ENCODE measurements around the gene DDX10.

DNA sequence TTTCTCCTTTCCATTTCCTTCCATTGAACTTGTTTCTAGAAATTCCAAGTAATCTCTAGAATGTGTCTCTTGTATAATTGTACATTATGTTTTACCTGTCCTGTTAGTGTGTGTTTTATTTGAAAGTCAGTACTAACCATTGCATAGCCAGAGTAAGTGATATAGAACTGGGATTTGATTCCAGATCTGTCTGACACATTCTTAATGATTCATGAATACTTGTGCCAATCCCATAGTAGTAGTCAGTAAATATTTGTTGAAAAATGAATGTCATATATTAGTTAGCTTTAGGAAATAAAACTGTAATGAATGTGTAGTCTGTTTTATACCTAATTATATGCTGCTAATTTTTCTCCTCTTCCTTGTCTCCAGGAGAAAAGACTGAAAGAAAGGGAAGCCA is 186.9 kb downstream of the DDX10 start:
- TF ChIP-seq POLR2A (IDR thresholded peaks at IDR 0.05; ENCODE audit: low read length) (no peak), GATA1 (IDR thresholded peaks at IDR 0.05; ENCODE audit: low read depth, low read length) (no peak)

Measured in erythroblast (primary cell).